ENCODE results near the gene KCNA4.
A peak's percentile ranks its signal among the peaks of the same experiment; 100 is the strongest.
"Not testable (repeated sequence)": the region's sequence is repeated elsewhere in the genome, so short reads cannot be mapped to it uniquely, and the experiment has no call there.

Gene KCNA4

DNA sequence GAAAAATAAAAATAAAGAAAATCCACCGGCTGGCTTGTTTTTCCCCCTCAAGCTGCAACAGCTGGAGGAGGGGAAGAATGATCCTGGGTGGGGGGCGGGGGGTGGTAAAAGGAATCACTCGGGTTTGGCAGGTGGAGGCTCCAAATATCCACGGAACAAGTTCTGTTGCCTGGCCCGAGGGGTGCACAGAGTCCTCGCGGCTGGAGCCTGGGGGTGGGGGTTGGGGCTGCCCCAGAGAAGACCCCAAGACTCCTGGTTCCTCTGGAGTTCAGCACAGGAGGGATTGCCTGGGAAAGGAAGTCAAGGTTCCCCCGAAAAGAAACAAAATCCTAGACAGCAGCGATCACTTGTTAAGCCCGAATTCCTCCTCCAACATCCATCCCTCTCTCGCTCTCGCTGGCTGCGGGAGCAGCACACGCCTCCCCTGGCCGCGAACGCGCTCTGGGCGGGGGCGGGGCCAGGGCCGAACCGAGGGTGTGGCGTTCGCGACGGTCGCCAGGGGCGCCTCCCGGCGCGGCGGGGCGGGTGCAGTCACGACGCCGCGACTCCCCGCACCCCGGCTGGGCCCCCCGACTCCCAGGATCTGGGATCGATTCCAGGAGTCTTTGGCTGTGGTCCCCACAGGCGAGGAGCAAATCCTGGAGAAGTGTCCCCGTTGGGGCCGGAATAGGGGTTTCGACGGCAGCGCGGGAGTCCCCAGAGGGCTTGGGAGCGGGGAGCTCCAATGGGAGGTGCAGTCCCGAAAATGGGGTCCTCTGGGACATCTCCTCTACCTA, at the start of gene KCNA4:
Gene KCNA4 (minus strand): TSS at position 443 of the 776 bp plus-strand sequence. CDS start 4,352 bp downstream, outside the sequence.
- DNase-seq = peak in 1 of 2 experiments; percentile 5

GRCh38 chr11:30062103-30062502, 45.3 kb upstream of the KCNA4 start:
- DNase-seq = no peak
- TF ChIP-seq GATA1 (IDR thresholded peaks at IDR 0.05; ENCODE audit: low read depth, low read length) = no peak
- no peak for TF ChIP-seq POLR2A (IDR thresholded peaks at IDR 0.05; ENCODE audit: low read length)

More for the DNA sequence above, at the start of gene KCNA4:
- TF ChIP-seq POLR2A (IDR thresholded peaks at IDR 0.05; ENCODE audit: low read length) = no peak
- no peak for TF ChIP-seq GATA1 (IDR thresholded peaks at IDR 0.05; ENCODE audit: low read depth, low read length)

DNA sequence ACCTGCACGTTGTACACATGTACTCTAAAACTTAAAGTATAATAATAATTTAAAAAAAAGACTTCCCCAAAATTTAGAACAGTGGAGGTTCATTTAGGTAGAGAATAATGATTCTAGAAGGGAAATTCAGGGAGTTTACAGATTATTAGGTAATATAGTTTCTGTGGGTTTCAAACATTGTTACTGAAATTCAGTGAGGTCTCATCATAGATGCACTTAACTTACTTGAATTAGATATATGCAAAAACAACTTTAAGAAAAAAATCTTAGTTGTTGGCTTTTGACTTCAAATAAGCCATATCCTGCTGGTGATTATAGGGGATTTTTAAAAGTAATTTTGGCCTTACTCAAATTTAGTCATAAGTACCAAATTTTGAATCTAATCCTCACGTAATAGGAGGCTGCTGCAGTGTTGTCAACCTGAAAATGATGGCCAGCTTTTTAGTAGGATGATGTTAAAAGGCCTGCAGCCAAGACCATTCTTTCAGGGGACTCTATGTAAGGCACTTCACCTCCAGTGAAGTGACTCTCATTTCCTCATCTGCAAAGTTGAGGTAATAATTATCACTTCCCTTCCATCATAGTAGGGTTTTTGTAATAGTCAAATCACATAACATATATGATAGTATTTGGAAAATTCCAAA, 42.5 kb upstream of the KCNA4 start:
- TF ChIP-seq POLR2A (IDR thresholded peaks at IDR 0.05; ENCODE audit: low read length) = no peak
- no peak for TF ChIP-seq GATA1 (IDR thresholded peaks at IDR 0.05; ENCODE audit: low read depth, low read length)
- no peak for DNase-seq

- TF ChIP-seq GATA1 (IDR thresholded peaks at IDR 0.05; ENCODE audit: low read depth, low read length) (no peak), POLR2A (IDR thresholded peaks at IDR 0.05; ENCODE audit: low read length) (no peak)
- DNase-seq = no peak
These were observed 32.4 kb upstream of the KCNA4 start for GRCh38 chr11:30049214-30049613.

DNA sequence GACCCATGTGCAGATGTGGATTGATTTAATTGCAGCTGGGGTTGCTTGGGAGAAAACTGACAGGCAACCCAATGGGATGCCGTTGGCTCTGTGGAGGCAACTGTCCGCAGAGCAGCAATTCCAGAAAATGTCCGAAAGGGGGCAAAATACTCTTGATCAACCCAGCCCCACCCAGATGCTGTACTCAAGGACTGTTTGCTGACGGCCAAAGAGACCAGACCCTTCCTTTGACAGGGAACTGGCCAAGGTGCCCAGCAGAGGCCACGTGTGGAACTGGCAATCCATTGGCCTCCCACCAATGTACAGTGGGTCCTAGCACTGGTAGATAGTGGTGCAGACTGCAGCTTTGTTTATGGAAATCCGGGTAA, 29.7 kb upstream of the KCNA4 start:
- TF ChIP-seq POLR2A (IDR thresholded peaks at IDR 0.05; ENCODE audit: low read length) (no peak), GATA1 (IDR thresholded peaks at IDR 0.05; ENCODE audit: low read depth, low read length) (no peak)
- no peak for DNase-seq

GRCh38 chr11:30045921-30046577, 29.2 kb upstream of the KCNA4 start:
- DNase-seq = no peak
- no peak for TF ChIP-seq POLR2A (IDR thresholded peaks at IDR 0.05; ENCODE audit: low read length)
- no peak for TF ChIP-seq GATA1 (IDR thresholded peaks at IDR 0.05; ENCODE audit: low read depth, low read length)

DNA sequence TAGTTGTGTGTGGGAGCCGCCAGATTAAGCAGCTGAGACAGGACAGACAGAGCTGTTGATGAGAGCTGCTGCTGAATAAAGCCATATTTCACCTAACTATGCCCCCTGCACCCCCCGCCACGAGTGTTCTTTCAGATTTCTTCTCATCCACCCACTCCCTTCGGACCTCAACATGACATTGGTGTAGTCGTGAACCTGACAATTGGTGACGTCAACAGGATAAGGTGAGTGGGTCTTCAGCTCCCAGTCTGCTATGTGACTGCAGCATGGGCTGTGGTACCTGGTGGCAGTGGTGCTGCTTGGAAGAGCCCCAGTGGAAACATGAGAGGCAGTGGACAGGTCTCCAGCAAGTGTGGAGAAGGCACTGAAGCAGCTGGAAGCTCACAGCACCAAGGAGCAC, 28.3 kb upstream of the KCNA4 start:
- no peak for DNase-seq
- TF ChIP-seq POLR2A (IDR thresholded peaks at IDR 0.05; ENCODE audit: low read length) (no peak), GATA1 (IDR thresholded peaks at IDR 0.05; ENCODE audit: low read depth, low read length) (no peak)

DNA sequence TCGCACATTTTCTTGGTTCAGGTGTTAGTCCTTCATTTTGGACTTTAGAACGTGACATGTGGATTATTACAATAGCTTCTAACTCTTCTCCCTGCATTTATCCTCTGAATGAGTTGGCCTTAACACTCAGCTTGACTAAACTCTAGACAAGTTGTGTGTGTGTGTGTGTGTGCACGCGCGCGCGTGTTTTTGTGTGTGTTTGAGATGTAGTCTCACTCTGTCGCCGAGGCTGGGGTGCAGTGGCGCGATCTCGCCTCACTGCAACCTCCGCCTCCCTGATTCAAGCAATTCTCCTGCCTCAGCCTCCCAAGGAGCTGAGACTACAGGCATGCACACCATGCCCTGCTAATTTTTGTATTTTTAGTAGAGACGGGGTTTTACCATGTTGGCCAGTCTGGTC, 24.3 kb upstream of the KCNA4 start:
- DNase-seq = no peak

DNA sequence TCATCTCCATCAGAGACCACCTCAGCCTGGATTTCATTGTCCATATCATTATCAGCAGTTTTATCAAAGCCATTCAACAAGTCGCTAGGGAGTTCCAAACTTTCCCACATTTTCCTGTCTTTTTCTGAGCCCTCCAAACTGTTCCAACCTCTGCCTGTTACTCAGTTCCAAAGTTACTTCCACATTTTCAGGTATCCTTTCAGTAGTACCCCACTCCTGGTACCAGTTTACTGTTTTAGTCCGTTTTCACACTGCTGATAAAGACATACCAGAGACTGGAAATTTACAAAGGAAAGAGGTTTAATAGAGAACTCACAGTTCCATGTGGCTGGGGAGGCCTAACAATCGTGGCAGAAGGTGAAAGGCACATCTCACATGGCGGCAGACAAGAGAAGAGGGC, 17.9 kb upstream of the KCNA4 start:
- DNase-seq = not testable (repeated sequence)

More for the DNA sequence above, 24.3 kb upstream of the KCNA4 start:
- TF ChIP-seq POLR2A (IDR thresholded peaks at IDR 0.05; ENCODE audit: low read length) (no peak), GATA1 (IDR thresholded peaks at IDR 0.05; ENCODE audit: low read depth, low read length) (no peak)

DNA sequence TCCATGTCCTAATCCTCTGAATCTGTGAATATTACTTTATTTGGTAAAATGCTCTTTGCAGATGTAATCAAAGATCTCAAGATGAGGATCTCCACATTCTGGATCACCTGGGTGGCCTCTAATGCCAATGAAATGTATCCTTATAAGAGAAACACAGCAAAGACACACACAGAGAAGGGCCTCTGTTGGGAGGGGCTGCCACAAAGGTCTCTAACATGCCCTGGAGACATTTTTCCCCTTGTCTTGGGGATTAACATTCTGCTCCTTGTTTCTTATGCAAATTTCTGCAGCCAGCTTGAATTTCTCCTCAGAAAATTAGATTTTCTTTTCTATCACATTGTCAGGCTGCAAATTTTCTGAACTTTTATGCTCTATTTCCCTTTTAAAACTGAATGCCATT, 17.3 kb upstream of the KCNA4 start:
- not testable (repeated sequence) for DNase-seq

DNA sequence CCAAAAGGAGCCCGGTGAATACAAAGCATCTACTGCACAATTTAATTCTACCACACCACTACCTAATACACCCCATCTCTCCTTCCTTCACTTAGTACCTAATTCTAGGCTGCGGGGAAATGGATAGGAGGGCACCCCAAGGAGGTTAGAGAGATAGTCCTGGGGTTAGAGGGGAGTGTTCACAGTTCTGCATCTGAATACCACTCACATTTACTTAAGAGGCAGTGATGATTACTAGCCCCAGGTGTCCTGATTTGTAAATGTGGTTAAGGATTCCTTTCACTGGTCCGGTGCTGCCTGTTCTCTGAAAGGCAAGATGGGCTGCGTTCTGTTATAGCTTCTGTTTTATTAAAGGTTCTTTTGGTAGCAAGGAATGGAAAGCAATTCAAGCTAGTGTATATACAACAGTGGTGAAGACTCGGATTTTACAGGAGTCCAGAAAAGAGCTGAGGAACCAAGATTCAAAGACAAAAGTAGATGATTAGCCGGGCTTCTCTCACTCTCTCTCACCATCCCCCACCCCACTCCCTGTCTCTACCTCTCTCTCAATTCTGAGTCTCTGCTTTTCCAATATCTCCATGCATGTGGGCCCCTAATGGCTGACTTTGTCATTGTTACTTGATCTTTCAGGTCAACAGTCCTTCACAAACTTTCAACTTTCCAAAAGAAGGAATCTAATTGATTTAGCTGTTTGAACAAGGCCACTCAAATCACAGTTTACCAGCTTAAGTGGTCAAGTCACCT, 8.7 kb upstream of the KCNA4 start:
- no peak for DNase-seq
- TF ChIP-seq GATA1 (IDR thresholded peaks at IDR 0.05; ENCODE audit: low read depth, low read length) (no peak), POLR2A (IDR thresholded peaks at IDR 0.05; ENCODE audit: low read length) (no peak)

DNA sequence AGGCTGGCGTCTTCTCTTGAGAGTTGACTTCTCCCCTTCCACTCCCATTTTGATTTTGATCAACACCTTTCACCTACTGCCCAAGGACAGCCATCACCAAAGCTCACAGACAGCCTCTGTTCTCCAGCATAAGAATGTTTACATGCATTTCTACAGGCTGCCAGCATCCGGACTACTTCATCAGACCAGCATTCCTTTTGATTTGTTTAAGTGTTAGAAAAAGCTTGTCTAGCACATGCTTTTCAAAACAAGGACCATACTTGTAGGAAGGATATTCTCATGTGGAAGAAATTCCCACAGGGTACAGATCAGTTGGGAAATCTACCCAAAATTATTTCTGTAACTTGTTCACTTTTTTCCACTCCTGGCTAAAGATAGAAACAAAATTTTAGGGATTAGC, 6.2 kb upstream of the KCNA4 start:
- no peak for DNase-seq
- TF ChIP-seq POLR2A (IDR thresholded peaks at IDR 0.05; ENCODE audit: low read length) (no peak), GATA1 (IDR thresholded peaks at IDR 0.05; ENCODE audit: low read depth, low read length) (no peak)

- DNase-seq = no peak
- TF ChIP-seq GATA1 (IDR thresholded peaks at IDR 0.05; ENCODE audit: low read depth, low read length) (no peak), POLR2A (IDR thresholded peaks at IDR 0.05; ENCODE audit: low read length) (no peak)
These were observed 2.7 kb upstream of the KCNA4 start for GRCh38 chr11:30019481-30019880.

- TF ChIP-seq GATA1 (IDR thresholded peaks at IDR 0.05; ENCODE audit: low read depth, low read length) (no peak), POLR2A (IDR thresholded peaks at IDR 0.05; ENCODE audit: low read length) (no peak)
- no peak for DNase-seq
These were observed 1.7 kb upstream of the KCNA4 start for GRCh38 chr11:30018495-30018894.
